ENCODE results near the gene C2orf49. TPM values are rescaled to one million over a fixed set of nuclear protein-coding genes. Genes with fewer than 3 reads are reported as not detected.

C2orf49 gene
- total RNA-seq = 9.4 TPM

DNA sequence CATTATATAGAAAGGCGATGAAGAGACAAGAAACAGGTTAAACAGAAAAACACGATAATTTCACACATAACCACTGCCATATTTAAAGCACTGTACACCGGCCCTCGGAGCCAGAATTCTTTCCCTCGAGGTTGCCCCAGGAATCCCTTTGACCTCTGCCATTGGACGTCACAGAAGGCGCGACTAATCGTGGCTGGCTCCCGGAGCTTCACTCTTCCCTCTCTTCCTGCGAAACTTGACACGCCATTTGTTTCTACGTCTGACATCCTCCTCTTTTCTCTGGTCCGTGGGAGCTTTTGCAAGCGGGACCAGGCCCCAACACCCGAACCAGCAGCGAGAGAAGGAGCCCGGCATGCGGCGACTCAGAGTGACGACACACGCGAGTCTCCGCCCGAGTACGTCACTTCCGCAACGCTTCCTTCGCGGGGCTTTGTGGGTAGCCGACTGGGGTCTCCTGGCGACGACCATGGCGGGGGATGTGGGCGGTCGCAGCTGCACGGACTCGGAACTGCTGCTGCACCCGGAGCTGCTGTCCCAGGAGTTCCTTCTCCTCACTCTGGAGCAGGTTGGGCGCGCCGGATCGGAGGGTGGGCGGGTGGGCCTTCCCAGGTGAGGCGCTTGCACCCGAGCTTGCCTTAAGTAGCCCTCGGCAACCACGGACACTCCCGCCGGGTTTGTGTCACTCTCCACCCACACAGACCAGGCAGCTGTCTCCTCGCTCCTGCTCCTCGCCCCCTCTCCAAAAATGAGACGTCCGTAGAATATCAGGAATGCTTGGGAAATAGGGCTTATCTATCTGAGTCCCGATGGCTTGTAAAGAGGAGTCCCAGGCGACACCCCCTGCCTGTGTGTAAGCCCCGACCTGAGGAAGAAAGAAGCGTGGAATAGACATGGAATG, at the start of gene C2orf49:
C2orf49 (plus strand) TSS at position 419 of the 898 bp plus-strand sequence; CDS start at position 467, 48 bp downstream.
- ATAC-seq = peak; percentile 90

DNA sequence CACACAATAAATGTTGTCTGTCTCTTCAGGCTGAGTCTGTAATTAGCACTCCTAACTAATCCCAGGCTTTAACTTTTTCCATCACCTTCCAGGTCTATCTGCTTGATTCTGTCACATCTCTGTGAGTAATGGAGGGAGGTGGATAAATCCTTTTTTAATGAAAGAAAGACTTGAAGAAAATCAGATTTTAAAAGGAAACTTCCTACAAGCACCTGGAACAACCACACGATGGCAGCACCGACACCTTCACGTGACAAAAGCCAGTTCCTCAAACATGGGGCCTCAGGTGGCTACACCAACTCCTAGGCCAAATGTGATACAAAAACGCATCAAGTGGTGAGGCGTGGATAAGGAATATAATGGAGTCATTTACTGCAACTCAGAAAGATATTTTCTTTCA, 49.6 kb upstream of the C2orf49 start:
- ATAC-seq = no peak

DNA sequence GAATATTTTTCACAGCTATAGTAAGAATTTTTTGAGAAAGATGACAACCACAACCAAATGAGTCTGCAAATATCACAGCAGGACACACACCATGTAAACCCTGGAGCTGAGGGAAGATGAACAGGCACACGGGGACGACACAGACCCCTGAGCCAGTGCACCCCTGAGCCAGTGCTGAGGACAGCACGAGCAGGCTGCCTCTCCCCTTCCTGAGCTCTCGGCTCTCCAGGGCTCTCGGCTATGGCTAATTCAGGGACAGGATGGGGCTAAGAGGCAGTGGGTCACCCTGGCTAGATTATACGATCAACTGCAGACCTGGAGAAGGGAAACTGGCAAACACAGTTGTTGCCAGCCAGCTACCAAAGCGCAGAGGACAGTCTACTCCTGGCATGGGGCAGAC, 49.2 kb upstream of the C2orf49 start:
- no peak for ATAC-seq

DNA sequence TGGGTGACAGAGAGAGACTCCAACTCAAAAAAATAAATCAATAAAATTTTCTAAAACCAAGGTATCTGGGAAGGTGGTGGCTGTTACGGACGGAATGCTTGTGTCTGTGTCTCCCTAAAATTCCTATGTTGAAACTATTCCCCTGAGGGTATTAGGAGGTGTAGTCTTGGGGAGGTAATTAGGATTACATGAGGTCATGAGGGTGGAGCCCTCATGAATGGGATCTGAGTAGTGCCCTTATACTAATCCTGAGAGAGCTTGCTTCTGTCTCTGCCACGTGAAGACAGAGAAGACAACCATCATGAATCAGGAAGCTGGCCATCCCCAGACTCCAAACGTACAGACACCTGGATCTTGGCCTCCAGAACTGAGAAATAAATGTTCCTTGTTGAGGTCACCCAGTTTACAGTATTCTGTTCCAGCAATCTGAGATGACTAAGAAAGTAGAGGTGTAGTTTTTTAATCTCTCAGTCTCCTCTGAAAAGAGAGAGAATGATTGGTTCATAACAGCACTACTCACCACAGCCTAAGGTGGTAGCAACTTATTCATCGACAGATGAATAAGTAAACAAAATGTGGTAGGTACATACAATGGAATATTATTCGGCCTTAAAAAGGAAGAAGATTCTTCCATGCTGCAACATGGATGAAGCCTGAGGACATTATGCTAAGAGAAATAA, 46.2 kb upstream of the C2orf49 start:
- ATAC-seq = peak; percentile 82

DNA sequence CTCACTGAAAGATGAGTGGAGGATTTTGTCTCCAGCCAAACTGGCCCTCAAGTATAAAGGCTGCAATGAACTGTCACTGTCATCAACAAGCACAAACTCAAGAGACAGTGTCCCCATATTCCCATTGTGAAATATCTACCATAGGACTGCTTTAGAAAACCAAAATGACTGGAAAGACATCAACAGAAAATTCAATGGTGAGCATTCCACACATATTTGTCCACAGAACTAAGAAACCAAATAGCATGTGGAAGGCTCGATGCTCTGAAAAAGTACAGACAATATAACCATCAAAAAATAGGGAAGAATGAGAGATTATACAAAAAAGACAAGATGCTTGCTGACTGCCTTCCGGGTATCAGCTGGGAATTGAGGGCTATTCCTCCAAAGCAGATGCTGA, 45.4 kb upstream of the C2orf49 start:
- ATAC-seq = no peak

DNA sequence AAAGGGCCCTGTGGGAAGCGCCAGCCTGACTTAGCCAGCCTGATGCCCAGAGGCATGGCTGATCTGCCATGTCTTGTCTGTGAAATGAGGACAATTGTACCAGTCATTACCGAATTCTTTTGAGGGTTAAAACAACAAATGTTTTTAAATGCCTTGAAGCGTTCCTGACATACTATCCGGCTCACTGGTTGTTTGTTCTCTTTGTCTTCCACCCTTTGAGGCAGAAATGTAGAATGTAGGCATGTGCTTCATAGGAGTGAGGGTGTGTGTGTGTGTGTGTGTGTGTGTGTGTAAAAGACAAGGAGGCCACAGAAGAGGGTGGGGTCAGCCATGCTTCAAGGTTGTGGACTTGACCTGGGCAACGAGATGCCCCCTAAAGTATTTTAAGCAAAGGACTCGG, 43.3 kb upstream of the C2orf49 start:
- ATAC-seq = peak; percentile 42

DNA sequence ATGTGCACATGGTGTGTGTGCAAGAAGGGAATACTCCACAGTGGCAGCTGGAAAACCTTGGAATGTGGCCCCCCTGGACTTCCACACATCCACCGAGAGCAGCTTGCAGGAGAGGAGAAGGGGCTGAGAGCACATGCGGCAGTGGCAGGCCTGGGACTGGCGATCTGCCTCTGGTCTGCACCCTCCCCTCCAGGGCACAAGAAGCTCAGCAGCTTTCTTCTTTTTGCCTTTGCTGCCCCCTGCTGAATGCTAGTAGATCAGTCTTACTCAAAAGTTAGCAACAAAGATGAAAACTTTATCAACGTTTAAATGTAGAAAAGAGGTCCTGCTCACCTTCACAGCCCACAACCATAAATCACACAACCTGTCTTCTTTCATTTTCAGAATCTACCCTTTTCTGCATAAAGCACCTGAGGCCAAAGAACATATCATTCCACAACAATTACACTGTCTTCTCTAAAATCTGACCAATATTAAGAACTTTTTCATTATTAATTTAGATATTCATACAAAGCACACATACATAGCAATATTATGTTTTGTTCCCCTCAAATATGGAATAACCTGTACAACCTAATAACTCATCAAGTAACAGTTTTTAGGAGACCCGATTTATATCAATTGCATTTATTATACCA, 42.4 kb upstream of the C2orf49 start:
- ATAC-seq = peak; percentile 36

DNA sequence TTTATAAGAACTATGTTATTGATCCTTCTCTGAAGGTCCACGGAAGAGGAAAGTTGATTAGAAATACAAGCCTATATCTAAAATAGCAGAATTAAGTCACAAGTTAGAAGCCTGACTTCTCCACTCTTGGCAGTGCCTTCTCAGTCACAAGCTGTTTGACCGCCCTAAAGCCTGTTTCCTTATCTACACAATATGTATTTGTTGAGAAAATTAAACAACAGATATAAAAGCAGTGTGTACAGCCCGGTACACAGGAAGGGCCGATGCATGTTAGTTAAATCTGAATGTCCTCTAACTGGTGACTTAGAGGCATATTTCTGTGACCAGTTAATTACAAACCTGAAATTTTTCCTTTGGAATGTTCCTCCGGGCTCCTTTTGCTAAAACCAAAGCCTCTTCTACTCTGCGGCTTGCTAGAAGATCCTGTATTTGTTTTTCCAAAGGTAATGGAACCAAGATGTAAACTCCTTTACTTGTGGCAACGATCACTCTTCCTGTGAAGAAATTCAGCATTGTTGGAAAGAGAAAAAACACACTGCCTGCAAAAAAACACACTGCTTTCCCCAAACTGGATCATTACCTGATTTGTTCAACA, 41.2 kb upstream of the C2orf49 start:
- no peak for ATAC-seq

DNA sequence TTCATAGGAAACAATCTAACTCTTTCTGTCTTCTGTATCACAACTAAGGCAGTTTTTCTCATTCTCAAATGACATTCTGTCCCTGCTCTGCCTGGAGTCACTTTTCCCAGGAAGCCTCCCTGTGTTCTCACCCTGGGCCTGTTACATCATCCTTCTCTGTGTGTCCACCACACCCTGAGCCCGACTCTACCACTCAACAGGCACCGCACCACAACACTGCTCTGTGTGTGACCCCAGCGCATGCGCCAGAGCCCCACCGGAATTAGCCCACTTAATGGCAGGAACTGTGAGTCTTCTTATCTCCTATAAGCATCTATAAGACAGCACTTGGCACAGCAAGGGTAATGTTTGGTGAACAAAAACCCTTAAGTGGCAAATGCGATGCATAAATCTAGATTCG, 40.1 kb upstream of the C2orf49 start:
- no peak for ATAC-seq

DNA sequence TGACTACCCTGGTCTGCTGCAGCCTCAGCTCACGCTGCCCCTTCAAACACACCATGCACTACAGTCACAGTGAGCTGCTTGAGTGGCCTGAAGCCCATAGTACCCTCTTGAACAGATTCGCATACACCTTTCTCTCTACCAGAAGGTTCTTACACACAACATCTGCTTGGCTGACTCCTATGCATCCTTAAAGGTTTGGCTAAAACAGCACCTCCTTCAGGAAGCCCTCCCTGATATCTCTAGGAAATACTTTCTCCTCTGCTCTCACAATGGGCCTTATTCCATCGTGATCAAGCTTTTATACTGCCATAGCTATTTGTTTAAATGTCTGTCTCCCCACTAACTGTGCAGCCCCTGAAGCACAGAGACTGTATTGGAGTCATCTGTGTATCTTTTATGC, 39.3 kb upstream of the C2orf49 start:
- peak; percentile 8 for ATAC-seq

DNA sequence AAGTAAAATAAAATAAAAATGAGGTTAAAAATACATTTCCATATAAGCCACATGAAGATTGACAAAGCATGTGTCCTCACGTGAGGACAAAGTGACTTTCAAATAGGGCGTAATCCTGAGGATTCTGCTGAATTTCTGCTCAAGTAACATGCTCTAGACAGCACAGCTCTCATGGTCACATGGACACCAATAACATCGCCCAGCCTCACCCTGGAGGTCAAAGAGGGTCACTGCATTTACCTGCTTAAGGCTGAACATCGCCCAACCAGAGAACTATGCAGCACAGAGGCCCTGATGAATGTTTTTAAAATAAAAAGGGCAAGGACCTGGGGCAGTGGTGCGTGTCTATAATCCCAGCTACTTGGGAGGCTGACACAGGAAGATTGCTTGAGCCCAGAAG, 38.0 kb upstream of the C2orf49 start:
- ATAC-seq = no peak

DNA sequence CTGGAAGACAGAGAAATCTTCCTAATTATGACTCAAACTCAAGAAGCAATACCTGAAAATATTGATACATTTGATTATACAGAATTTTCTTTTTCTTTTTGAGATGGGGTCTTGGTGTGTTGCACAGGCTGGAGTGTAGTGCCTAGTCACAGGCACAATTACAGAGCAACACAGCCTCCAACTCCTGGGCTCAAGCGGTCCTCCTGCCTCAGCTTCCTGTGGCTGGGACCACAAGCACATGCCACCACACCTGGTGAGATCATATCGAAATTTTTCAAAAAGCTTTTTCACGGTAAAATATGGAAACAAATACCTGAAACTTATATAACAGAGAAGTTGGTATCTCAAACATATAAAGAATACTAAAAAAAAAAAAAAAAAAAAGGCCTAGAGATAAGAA, 35.7 kb upstream of the C2orf49 start:
- no peak for ATAC-seq

DNA sequence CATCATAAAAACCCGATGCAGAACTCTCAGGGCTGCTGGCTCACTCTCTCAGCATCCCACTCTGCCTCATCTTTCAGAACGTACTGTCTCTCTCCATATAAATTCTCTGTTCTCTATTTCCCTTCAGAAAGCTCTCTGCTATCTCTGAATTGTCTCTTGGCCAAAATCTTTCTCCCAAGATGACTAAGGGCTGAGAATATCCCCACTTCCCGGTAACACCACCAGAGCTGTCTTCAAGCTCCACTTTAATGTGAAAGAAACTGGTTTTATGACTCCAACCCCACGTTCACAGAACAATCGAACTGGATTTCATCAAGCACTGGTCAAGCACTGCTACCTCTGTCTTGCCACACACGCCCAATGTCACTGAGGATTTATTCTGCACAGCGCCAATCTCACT, 30.2 kb upstream of the C2orf49 start:
- ATAC-seq = no peak

DNA sequence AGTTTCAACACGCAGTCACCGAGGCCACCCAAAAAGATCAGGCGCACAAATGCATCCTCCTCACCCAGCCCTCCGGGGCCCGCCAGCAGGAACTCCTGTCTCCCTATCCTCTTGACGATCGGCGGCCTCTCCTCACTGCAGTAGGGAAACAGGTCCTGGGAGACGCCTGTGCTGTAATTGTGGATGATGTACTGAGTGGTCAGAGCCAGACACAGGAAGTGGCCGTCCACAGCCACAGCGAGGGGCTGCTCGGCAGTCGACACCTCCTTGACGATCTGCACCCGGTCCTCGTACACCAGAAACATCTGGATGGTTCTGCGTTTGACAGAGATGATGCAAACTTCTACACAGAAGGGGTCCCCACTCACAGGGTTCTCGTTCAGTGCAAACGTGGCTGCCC, 29.8 kb upstream of the C2orf49 start:
- ATAC-seq = no peak

DNA sequence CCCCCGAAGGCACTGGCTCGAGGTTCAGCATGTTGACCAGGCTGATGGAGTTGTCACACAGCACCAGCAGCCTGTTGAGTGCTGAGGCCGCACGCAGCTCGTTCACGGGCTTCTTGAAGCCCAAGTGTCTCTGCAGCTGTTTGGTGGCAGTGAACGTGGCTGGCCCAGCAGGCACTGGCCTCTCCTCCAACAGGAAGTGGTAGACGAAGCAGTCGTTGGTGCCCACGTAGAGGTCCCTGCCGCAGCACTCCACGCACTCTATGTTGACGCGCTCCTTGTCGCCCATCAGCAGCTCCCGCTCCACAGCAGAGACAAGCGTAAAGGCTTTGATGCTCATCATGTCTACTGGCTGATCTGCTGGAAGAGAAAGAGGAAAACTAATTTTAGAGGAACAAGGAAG, 29.4 kb upstream of the C2orf49 start:
- ATAC-seq = no peak

DNA sequence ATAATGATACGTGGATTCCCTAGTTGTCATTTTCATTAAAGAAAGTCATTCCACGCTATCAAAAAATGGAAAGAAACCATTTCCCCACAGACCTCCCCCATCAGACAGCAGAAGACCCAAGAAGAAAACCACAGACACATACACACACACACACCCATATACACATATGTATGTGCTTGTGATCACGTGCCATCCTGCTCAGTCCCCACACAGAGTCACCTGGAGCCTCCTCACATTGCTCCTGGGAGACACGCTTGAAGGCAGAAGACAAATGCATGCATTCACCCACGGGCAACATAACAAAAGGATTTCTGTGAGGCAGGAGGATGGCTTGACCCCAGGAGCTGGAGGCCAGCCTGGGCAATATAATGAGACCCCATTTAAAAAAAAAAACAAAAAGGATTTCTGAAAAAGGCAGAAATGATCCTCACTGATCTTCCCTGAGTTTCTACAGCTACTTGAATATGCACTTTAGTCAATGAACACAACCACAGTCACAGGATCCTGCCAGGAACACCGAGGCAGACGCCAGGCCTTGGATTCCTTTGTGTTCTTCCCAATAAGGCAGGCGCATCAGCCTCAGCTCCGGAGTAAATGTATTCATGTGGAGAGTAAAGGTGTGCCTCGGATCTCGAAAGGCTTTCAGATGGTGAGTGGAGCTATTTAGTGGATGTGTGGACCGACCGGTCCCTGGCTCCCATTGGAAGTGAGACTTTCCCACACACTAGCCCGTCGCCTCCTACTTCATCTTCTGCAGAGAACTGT, 28.8 kb upstream of the C2orf49 start:
- no peak for ATAC-seq

DNA sequence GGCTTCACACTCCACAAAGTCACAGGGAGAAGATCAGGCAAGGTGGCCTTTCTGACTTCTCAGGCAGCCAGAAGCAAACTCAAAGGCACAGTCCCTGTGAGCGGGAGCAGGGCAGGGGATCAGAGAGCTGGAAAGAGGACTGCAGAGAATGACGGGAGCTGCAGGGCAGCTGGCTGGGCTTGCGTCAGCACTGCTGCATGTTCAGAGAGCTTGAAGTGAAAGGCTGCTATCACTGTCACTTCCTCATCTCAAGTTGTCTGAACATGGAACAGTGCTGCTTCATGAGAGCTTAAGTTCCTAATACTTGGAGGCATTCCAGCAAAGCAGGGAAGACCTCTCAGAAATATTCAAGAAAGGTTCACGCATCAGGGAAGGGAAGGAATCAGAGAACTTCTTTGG, 28.2 kb upstream of the C2orf49 start:
- ATAC-seq = no peak

DNA sequence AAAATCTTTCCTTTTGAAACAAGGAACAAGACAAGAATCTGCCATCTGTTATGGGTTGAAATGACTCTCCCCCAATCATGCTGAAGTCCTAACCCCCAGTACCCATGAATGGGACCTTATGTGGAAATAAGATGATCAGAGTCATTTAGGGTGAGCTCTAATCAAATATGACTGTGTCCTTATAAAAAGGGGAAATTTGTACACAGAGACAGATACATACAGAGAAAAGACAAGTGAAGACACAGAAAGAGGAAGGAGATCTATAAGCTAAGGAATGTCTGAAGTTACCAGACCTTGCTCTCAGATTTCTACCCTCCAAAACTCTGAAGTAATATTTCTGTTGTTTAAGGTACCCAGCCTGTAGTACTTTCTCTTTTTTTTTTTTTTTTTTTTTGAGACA, 23.5 kb upstream of the C2orf49 start:
- ATAC-seq = no peak

DNA sequence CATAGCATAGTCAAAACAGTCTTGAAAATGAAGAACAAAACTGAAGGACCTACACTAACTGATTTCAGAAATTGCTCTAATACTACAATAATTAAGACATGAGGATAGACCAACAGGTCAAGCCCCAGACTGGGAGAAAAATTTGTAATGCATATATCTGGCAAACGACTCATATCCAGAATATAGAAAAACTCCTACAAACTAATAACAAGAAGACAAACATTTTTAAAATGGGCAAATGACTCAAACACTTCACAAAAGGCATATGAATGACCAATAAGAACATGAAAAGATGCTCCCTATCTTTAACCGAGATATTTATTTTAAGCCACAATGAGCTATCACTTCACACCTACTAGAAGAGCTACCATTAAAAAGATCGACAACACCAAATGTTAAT, 22.0 kb upstream of the C2orf49 start:
- ATAC-seq = no peak

DNA sequence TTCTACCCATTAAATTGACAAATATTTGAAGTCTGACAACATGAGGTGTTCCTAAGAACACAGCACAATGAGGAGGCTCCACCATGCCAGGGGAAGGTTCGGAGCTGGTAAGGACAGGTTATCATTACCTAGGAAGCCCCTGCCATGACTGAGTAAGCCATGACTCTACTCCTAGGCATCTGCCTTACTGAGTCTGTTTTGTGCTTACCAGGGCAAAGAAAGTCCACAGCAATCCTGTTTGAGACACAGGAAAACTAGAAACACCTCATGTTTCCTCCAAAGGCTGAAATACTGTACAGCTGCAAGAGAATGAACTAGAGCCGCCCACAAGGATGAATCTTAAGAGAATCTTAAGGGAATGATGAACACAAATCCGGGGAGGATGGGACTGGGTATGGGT, 19.4 kb upstream of the C2orf49 start:
- ATAC-seq = no peak

DNA sequence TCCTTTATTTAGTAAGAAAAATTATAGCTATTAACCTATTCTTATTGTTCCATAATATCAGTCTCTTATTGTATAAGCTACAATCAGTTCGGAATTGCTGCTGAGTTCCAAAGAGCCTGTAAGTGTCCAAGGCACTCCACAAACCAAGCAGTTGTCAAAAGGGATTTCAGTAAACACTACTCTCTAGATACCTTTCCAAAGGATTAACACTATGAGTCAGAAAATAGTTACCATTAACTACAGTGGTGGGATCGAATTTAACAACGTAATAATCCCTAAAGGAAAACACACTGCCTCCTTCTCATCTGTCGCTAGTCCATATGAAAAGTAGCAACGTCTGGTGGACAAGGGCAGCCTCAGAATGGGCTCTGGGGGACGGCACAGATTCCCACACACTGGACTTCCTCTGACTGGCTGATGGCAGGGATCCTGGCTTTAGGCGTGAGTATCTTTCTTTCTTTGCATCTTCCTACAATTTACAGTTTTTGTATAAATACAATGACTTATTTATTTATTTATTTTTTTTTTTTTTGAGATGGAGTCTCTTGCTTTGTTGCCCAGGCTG, 16.6 kb upstream of the C2orf49 start:
- no peak for ATAC-seq
